B cell (primary cell): Measurements from ENCODE around the gene NTN1.

Experiments
- CTCF ChIP-seq: fragments of 200-600 bp; IDR thresholded peaks from one replicate; pipeline ENCODE4 v1.8.0; 2022; ENCODE audit warnings: antibody characterized with exemption, mild to moderate bottlenecking
- EZH2 ChIP-seq: IDR thresholded peaks from 2 replicates; pipeline ENCODE4 v1.6.1; 2012; ENCODE audit warnings: borderline replicate concordance, low read depth, mild to moderate bottlenecking, moderate library complexity, low read length; ENCODE audit not compliant: insufficient read depth, poor library complexity, severe bottlenecking

GRCh38 chr17:9098242-9098825, 77.0 kb downstream of the NTN1 start:
- TF ChIP-seq CTCF (no peak), EZH2 (no peak)
